T1000 (cell line): ENCODE data around the gene TRAFD1.

Source experiments
- DNase-seq: peaks from one replicate; lab custom pipeline; 2025; ENCODE audit warnings: mixed read lengths; lab: John Stamatoyannopoulos, UW

The TRAFD1 gene

GRCh38 chr12:112160611-112161010, 35.3 kb downstream of the TRAFD1 start:
- no peak for DNase-seq

GRCh38 chr12:112161711-112162110, 36.4 kb downstream of the TRAFD1 start:
- no peak for DNase-seq

GRCh38 chr12:112162241-112162790, 37.0 kb downstream of the TRAFD1 start:
- no peak for DNase-seq

GRCh38 chr12:112163056-112163455, 37.7 kb downstream of the TRAFD1 start:
- DNase-seq, result no peak

GRCh38 chr12:112163471-112163991, 38.2 kb downstream of the TRAFD1 start:
- DNase-seq, result no peak

- no peak for DNase-seq
Measured at GRCh38 chr12:112164011-112164660, 38.8 kb downstream of the TRAFD1 start.

- no peak for DNase-seq
Measured at GRCh38 chr12:112165624-112166023, 40.3 kb downstream of the TRAFD1 start.

- no peak for DNase-seq
Measured at GRCh38 chr12:112166051-112167015, 41.0 kb downstream of the TRAFD1 start.

- DNase-seq, result no peak
Measured at GRCh38 chr12:112167031-112167461, 41.7 kb downstream of the TRAFD1 start.

GRCh38 chr12:112167718-112168525, 42.6 kb downstream of the TRAFD1 start:
- no peak for DNase-seq

- DNase-seq, result no peak
Measured at GRCh38 chr12:112168561-112168971, 43.2 kb downstream of the TRAFD1 start.

GRCh38 chr12:112169161-112169872, 44.0 kb downstream of the TRAFD1 start:
- DNase-seq, result no peak

GRCh38 chr12:112169966-112170365, 44.6 kb downstream of the TRAFD1 start:
- no peak for DNase-seq

- DNase-seq, result no peak
Measured at GRCh38 chr12:112170376-112170775, 45.0 kb downstream of the TRAFD1 start.

GRCh38 chr12:112170971-112171596, 45.7 kb downstream of the TRAFD1 start:
- DNase-seq, result no peak

GRCh38 chr12:112172556-112173324, 47.4 kb downstream of the TRAFD1 start:
- DNase-seq, result no peak

- DNase-seq, result no peak
Measured at GRCh38 chr12:112175361-112176155, 50.2 kb downstream of the TRAFD1 start.

GRCh38 chr12:112176321-112177010, 51.1 kb downstream of the TRAFD1 start:
- DNase-seq, result no peak
